ENCODE data around the gene PTPRO.

- no peak for TF ChIP-seq CTCF (IDR thresholded peaks at IDR 0.05)
- no peak for TF ChIP-seq POLR2A (IDR thresholded peaks at IDR 0.05)
Observed at GRCh38 chr12:15600223-15600935, 278.1 kb downstream of the PTPRO start.

Data from Peyer's patch (tissue), 4 donors.